ENCODE results near the gene INSYN2A. TPM values are rescaled to one million over a fixed set of nuclear protein-coding genes. Genes with fewer than 3 reads are reported as not detected.

INSYN2A gene
- total RNA-seq, 1 donor from 2014 or later = 0.14 TPM

DNA sequence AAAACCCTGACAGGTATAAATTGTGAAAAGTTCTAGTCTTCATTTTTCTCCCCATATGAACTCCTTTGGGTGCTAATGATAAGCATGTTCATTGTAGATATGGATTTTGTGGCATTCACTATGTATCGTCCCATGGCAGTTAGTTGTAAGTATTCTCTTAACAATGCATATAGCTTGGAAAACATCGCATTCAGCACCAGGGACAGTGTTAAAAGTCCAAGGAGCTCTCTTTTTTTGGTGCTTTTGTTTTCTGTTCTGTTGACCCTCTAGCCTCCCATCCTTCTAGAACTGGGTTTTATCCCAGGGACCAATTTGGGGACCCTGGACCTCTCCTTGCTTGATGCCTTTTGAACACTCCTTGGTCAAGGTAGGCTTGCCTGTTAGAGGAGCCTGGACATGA, 37.7 kb downstream of the INSYN2A start:
- TF ChIP-seq, protein P1, sequence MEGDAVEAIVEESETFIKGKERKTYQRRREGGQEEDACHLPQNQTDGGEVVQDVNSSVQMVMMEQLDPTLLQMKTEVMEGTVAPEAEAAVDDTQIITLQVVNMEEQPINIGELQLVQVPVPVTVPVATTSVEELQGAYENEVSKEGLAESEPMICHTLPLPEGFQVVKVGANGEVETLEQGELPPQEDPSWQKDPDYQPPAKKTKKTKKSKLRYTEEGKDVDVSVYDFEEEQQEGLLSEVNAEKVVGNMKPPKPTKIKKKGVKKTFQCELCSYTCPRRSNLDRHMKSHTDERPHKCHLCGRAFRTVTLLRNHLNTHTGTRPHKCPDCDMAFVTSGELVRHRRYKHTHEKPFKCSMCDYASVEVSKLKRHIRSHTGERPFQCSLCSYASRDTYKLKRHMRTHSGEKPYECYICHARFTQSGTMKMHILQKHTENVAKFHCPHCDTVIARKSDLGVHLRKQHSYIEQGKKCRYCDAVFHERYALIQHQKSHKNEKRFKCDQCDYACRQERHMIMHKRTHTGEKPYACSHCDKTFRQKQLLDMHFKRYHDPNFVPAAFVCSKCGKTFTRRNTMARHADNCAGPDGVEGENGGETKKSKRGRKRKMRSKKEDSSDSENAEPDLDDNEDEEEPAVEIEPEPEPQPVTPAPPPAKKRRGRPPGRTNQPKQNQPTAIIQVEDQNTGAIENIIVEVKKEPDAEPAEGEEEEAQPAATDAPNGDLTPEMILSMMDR (IDR thresholded peaks at IDR 0.05) = no peak
- no peak overlapping the region for H3K27ac ChIP-seq
- no peaks in the 10 kb centered on the region for H3K27me3 ChIP-seq
- no peak overlapping the region for H3K4me3 ChIP-seq
- H3K9me3 ChIP-seq = no peaks in the 10 kb centered on the region
- H3K36me3 ChIP-seq = no peaks in the 10 kb centered on the region
- DNase-seq = no peak
- no peak for ATAC-seq
- intact Hi-C loops (cut with DNase I) = no loop called here
- peaks cover 5% of the 10 kb centered on the region for H3K4me1 ChIP-seq

DNA sequence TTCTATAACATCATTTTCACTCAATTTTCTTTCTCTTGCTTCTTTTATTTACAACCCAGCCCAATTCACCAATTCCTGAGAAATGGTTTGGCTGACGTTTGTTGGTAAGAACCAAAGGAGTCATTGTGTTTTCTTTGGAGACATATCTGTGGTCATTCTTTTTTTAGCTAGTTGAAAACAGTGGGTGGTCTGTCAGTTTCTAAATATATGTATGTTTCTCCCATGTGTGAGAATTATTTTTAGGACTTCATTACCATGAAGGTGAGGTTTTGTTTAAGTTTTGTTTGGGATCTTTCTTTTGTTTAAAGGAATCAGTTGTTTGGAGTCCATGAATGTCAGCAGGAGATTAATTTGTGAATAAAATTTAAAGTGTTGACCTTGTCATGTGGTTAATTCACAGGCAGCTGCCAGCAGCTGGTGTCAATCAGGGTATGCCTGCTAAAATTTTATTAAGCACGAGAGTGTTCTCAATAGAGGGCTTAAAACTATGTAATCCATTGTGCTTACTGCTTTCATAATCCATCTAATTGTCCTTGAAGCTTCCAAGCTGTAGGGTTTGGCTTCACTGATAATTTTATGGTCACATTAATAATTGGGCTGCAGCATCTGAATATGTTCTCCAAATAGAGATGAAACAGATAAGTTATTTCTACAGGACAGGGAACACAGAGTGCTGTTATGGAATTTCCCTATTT, 38.7 kb downstream of the INSYN2A start:
- no peak for DNase-seq
- H3K36me3 ChIP-seq = no peaks in the 10 kb centered on the region
- H3K27ac ChIP-seq = no peak overlapping the region
- no peaks in the 10 kb centered on the region for H3K27me3 ChIP-seq
- intact Hi-C loops (cut with DNase I) = no loop called here
- ATAC-seq = no peak
- H3K4me3 ChIP-seq = no peak overlapping the region
- TF ChIP-seq, protein P1 (IDR thresholded peaks at IDR 0.05) = no peak
- H3K9me3 ChIP-seq = no peaks in the 10 kb centered on the region
- H3K4me1 ChIP-seq = peaks cover 5% of the 10 kb centered on the region

DNA sequence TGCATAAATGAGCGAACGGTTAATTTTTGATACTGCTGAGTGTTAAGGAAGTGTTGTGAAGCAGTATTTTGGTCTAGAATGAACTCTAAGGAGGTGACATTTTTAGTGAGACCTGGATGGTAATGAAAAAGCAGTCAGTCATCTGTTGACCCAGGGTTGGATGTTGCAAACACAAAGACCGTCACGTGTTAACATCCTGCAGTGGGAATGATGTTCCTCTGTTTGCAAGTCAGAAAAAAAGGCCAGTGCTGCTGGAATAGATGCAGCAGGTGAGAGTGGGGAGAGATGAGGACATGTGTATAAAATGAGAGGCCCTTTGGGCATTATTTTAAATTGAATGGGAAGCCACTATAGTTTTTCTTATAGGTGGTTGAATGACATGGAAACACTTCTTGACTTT, 39.3 kb downstream of the INSYN2A start:
- H3K27ac ChIP-seq = no peak overlapping the region
- peaks cover 6% of the 10 kb centered on the region for H3K4me1 ChIP-seq
- intact Hi-C loops (cut with DNase I) = no loop called here
- ATAC-seq (no peak), DNase-seq (no peak)
- no peaks in the 10 kb centered on the region for H3K9me3 ChIP-seq
- H3K27me3 ChIP-seq = no peaks in the 10 kb centered on the region
- TF ChIP-seq, protein P1 (IDR thresholded peaks at IDR 0.05) = no peak
- H3K36me3 ChIP-seq = no peaks in the 10 kb centered on the region
- H3K4me3 ChIP-seq = no peak overlapping the region

DNA sequence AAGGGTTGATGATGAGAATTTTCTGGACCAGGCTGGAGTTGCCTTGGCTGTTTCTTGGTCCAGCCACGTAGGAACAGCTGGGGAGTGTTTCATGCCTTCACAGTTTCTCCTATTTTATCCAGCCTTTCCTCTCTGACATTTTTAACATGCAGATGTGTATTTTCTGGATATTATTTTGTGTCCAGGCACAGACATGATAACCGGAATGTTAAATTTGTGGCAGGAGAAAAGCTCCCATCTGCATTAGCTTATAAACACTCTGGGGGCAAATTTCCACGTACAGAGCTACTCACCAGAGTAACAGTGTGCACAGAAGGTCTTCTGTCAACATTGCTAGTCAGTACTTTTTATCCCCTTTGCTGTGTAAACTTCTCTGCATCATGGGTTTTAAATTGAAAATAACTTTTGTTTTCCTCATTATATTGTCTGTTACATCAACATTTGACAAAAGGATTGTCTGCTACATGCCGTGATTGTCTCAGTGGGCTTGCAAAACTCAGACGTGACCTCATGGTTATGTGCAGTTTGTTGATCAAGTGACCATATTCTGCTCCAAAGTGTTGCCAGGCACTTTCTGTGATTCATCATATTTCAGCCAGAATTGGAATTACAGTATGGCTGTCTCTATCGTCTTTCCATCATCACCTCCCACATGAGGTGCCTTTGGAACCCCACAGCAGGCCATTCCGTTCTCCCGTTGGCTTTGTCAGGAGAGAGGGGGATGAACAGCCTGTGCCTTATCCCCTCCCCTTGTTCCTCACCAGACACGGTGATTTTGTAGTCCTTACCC, 41.4 kb downstream of the INSYN2A start:
- no peak for ATAC-seq
- H3K4me1 ChIP-seq = peaks cover 8% of the 10 kb centered on the region
- H3K27ac ChIP-seq = no peak overlapping the region
- no peaks in the 10 kb centered on the region for H3K27me3 ChIP-seq
- H3K36me3 ChIP-seq = no peaks in the 10 kb centered on the region
- no peaks in the 10 kb centered on the region for H3K9me3 ChIP-seq
- intact Hi-C loops (cut with DNase I) = no loop called here
- TF ChIP-seq, protein P1 (IDR thresholded peaks at IDR 0.05) = no peak
- H3K4me3 ChIP-seq = no peak overlapping the region
- no peak for DNase-seq

DNA sequence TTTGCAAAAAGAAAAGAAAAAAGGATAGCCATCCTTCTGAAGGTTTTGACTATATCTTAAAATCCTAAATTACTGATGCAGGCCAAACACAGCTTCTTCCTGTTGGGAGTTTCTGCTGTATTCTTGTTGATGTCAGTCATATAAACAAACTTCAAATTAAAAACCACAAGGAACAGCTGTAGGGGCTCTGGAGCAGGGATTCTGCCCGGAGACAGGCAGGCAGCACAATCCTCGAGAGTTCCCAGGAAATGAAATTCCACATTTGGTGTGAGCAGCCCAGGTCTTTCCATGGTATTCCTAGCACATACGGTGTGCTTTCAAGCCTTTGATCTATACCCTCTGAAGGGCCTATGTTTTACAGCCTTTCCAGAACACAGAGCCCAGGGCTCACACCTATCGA, 43.2 kb downstream of the INSYN2A start:
- Histone ChIP-seq H3K27ac (no peak overlapping the region), H3K9me3 (no peaks in the 10 kb centered on the region), H3K36me3 (no peaks in the 10 kb centered on the region), H3K4me3 (no peak overlapping the region), H3K27me3 (no peaks in the 10 kb centered on the region), H3K4me1 (peaks cover 8% of the 10 kb centered on the region)
- ATAC-seq = no peak
- TF ChIP-seq, protein P1 (IDR thresholded peaks at IDR 0.05) = no peak
- intact Hi-C loops (cut with DNase I) = no loop called here
- no peak for DNase-seq
